Transverse colon (tissue), 4 donors: Measurements from ENCODE around the gene NADK2. TPM values are rescaled to one million over a fixed set of nuclear protein-coding genes. Genes with fewer than 3 reads are reported as not detected.

Experiments used
- DNase-seq: peaks from one replicate; pipeline ENCODE4 v3.0.0-alpha.2; 2019
- H3K27ac ChIP-seq, 4 donors: fragments of 200-600 bp; sonication (generic); 2 replicates each; pipeline ENCODE4 v1.5.1; 2016 to 2018; ENCODE audit warnings: inconsistent platforms in 4 of 4
- H3K27me3 ChIP-seq: fragments of 200-600 bp; sonication (generic); 2 replicates; pipeline ENCODE4 v1.5.1; 2017; ENCODE audit warnings: inconsistent platforms
- H3K36me3 ChIP-seq, 4 donors: fragments of 200-600 bp; sonication (generic); 2 replicates each; pipeline ENCODE4 v1.5.1; 2017 to 2019; ENCODE audit warnings: inconsistent platforms in 4 of 4
- H3K4me1 ChIP-seq, 4 donors: fragments of 200-600 bp; sonication (generic); 2 replicates each; pipeline ENCODE4 v1.5.1; 2017 to 2020; ENCODE audit warnings: inconsistent platforms in 4 of 4
- H3K4me3 ChIP-seq, 4 donors: fragments of 200-600 bp; sonication (generic); 1 replicate in 1 of 4; 2 replicates in 3 of 4; pipeline versions ENCODE4 v1.5.1 to v1.6.1; 2017 to 2019; ENCODE audit warnings: inconsistent platforms in 4 of 4
- H3K9me3 ChIP-seq, 2 donors: fragments of 200-600 bp; sonication (generic); 2 replicates each; pipeline ENCODE4 v1.5.1; 2017 to 2019; ENCODE audit warnings: inconsistent platforms in 2 of 2
- CTCF ChIP-seq, 5 experiments: fragments of 200-600 bp in 3 of 5; fragments of 450-650 bp in 2 of 5; sonication (generic) in 3 of 5; IDR thresholded peaks; 1 replicate in 2 of 5; 2 replicates in 3 of 5; pipeline ENCODE4 v1.5.1; 2016 to 2017; ENCODE audit warnings: antibody characterized with exemption in 5 of 5, inconsistent platforms in 3 of 5, mild to moderate bottlenecking in 2 of 5, moderate library complexity in 1 of 5
- EP300 ChIP-seq: sonication (generic); formaldehyde crosslinking; IDR thresholded peaks from one replicate; pipeline ENCODE4 v1.6.1; 2017; ENCODE audit warnings: antibody characterized with exemption, low read depth
- POLR2A ChIP-seq: fragments of 450-650 bp; IDR thresholded peaks from one replicate; pipeline ENCODE4 v1.6.1; 2016; ENCODE audit warnings: antibody characterized with exemption, mild to moderate bottlenecking, moderate library complexity
- POLR2AphosphoS5 ChIP-seq, 3 donors: sonication (generic); formaldehyde crosslinking; IDR thresholded peaks; one replicate each; pipeline ENCODE4 v1.6.1; 2016; ENCODE audit warnings: antibody characterized with exemption in 3 of 3
- WGBS, 2 donors: methylation state at CpG; one replicate each; pipeline ENCODE4 v1.1.5; 2018; ENCODE audit warnings: low coverage in 1 of 2; 5-methylcytosine and 5-hydroxymethylcytosine counted together
- in situ Hi-C, 4 donors: fragments of 200-750 bp; cut with MboI; loops; one replicate each; pipeline versions ENCODE4 v1.15.0 to v1.15.1; 2017; ENCODE audit warnings: low sequenced_read_pairs in 3 of 4, low pct_ligation_motif_present in 1 of 4, low pct_unique_long_range_greater_than_20kb in 1 of 4
- intact Hi-C: fragments of 100-400 bp; cut with DNase I; formaldehyde crosslinking; loops from one replicate; pipeline ENCODE4 v1.15.1; 2023; ENCODE audit warnings: low total_unique reads
- total RNA-seq, 4 donors: library from RNA; depleted of rRNA; stranded (reverse); fragments of >200 nt; gene quantifications; one replicate each; pipeline ENCODE4 v1.1.0, GENCODE V29; 2016

Gene NADK2
- total RNA-seq, 4 donors from 2014 or later = 14.6 to 31.4 (median 22.4) TPM

GRCh38 chr5:36222620-36223019 is 19.1 kb downstream of the NADK2 start:
- Histone ChIP-seq H3K36me3 (peaks cover 0 to 15% (median 7%) of the 10 kb centered on the region in 4 donors), H3K4me1 (no peaks in the 10 kb centered on the region), H3K9me3 (no peaks in the 10 kb centered on the region), H3K27ac (no peak overlapping the region), H3K4me3 (no peak overlapping the region), H3K27me3 (no peaks in the 10 kb centered on the region)
- intact Hi-C loops = no loop called here
- TF ChIP-seq POLR2AphosphoS5 (IDR thresholded peaks at IDR 0.05) = no peak
- TF ChIP-seq EP300 = no peak
- in situ Hi-C loops = no loop called here
- WGBS, 2 donors = 67 to 73% methylated on average over 1 of the region's 1 CpG
- no peak for DNase-seq

- WGBS, 2 donors = 100% methylated on average over 1 of the region's 1 CpG
- Histone ChIP-seq H3K36me3 (peaks cover 0 to 16% (median 3%) of the 10 kb centered on the region in 4 donors), H3K9me3 (no peaks in the 10 kb centered on the region), H3K27ac (no peak overlapping the region), H3K27me3 (no peaks in the 10 kb centered on the region), H3K4me3 (no peak overlapping the region), H3K4me1 (no peaks in the 10 kb centered on the region)
- intact Hi-C loops = no loop called here
- TF ChIP-seq POLR2AphosphoS5 (IDR thresholded peaks at IDR 0.05) (no peak), EP300 (no peak), POLR2A (no peak), CTCF (IDR thresholded peaks at IDR 0.05) (no peak)
- no peak for DNase-seq
- in situ Hi-C loops = no loop called here
Measured at GRCh38 chr5:36217988-36218387, 23.7 kb downstream of the NADK2 start.

- intact Hi-C loops (no loop called here), in situ Hi-C loops (no loop called here)
- H3K4me3 ChIP-seq = no peak overlapping the region
- no peaks in the 10 kb centered on the region for H3K4me1 ChIP-seq
- no peak overlapping the region for H3K27ac ChIP-seq
- peaks cover 0 to 16% (median 3%) of the 10 kb centered on the region in 4 donors for H3K36me3 ChIP-seq
- no peaks in the 10 kb centered on the region for H3K27me3 ChIP-seq
- 83 to 100% methylated on average over 1 of the region's 1 CpG for WGBS, 2 donors
- no peaks in the 10 kb centered on the region for H3K9me3 ChIP-seq
- TF ChIP-seq CTCF (IDR thresholded peaks at IDR 0.05) (no peak), EP300 (no peak), POLR2A (no peak), POLR2AphosphoS5 (IDR thresholded peaks at IDR 0.05) (no peak)
- no peak for DNase-seq
Measured at GRCh38 chr5:36217567-36217966, 24.2 kb downstream of the NADK2 start.

GRCh38 chr5:36215910-36216309 is 25.8 kb downstream of the NADK2 start:
- in situ Hi-C loops (no loop called here), intact Hi-C loops (no loop called here)
- TF ChIP-seq CTCF (IDR thresholded peaks at IDR 0.05) (no peak), POLR2A (no peak), POLR2AphosphoS5 (IDR thresholded peaks at IDR 0.05) (no peak)
- H3K27ac ChIP-seq = no peak overlapping the region
- H3K9me3 ChIP-seq = no peaks in the 10 kb centered on the region
- no peak for DNase-seq
- H3K4me1 ChIP-seq = no peaks in the 10 kb centered on the region
- WGBS, 2 donors = 76 to 79% methylated on average over 2 of the region's 2 CpGs
- no peaks in the 10 kb centered on the region for H3K27me3 ChIP-seq
- H3K36me3 ChIP-seq = peaks cover 0 to 20% (median 6%) of the 10 kb centered on the region in 4 donors
- no peak overlapping the region for H3K4me3 ChIP-seq

- in situ Hi-C loops (no loop called here), intact Hi-C loops (no loop called here)
- no peaks in the 10 kb centered on the region for H3K4me1 ChIP-seq
- TF ChIP-seq POLR2AphosphoS5 (IDR thresholded peaks at IDR 0.05) (no peak), POLR2A (no peak), EP300 (no peak), CTCF (IDR thresholded peaks at IDR 0.05) (no peak)
- DNase-seq = no peak
- H3K27ac ChIP-seq = no peak overlapping the region
- 83 to 96% methylated on average over 3 of the region's 3 CpGs for WGBS, 2 donors
- no peak overlapping the region for H3K4me3 ChIP-seq
- no peaks in the 10 kb centered on the region for H3K9me3 ChIP-seq
- no peaks in the 10 kb centered on the region for H3K27me3 ChIP-seq
- H3K36me3 ChIP-seq = peaks cover 0 to 22% (median 9%) of the 10 kb centered on the region in 4 donors
Measured at GRCh38 chr5:36214436-36214835, 27.3 kb downstream of the NADK2 start.
